Astrocyte of the cerebellum (primary cell): ENCODE data around the gene GAS5.

Source experiments
- DNase-seq: peaks from one replicate; pipeline ENCODE4 v3.0.0-alpha.2; 2011; ENCODE audit warnings: low read depth
- H3K4me3 ChIP-seq: 2 replicates; pipeline ENCODE4 v1.5.1; 2011; ENCODE audit warnings: mild to moderate bottlenecking, low read depth, low read length, moderate library complexity
- CTCF ChIP-seq: IDR thresholded peaks from 2 replicates; pipeline ENCODE4 v1.5.1; 2012; ENCODE audit warnings: low read length, low read depth, moderate library complexity, mild to moderate bottlenecking; ENCODE audit errors: missing control alignments
- in situ Hi-C: cut with HindIII; loops from 2 replicates; pipeline ENCODE4 v1.10.0; 2017; ENCODE audit warnings: low sequenced_read_pairs

The GAS5 gene

GRCh38 chr1:173871091-173871490 lies 3.3 kb upstream of the GAS5 start:
- TF ChIP-seq CTCF, result no peak
- in situ Hi-C loops, result no loop called here
- H3K4me3 ChIP-seq, result no peak overlapping the region
- no peak for DNase-seq

- no peak for TF ChIP-seq CTCF
- H3K4me3 ChIP-seq, result no peak overlapping the region
- in situ Hi-C loops, result no loop called here
- DNase-seq, result no peak
Measured at GRCh38 chr1:173870252-173871075, 2.7 kb upstream of the GAS5 start.

- peak overlapping the region; percentile 77 for H3K4me3 ChIP-seq
- no peak for TF ChIP-seq CTCF
- in situ Hi-C loops, result no loop called here
- DNase-seq, result no peak
Measured at GRCh38 chr1:173869021-173869359, 1.2 kb upstream of the GAS5 start.

GRCh38 chr1:173868266-173869020 lies 654 bp upstream of the GAS5 start, which contains the start of gene ZBTB37:
Gene ZBTB37 (plus strand): TSS chr1:173868380. CDS start chr1:173870226, 1,846 bp downstream.
- no peak for TF ChIP-seq CTCF
- H3K4me3 ChIP-seq, result peak within 1 kb of the TSS; percentile 77
- DNase-seq, result no peak
- in situ Hi-C loops, result no loop called here

GRCh38 chr1:173867141-173867752 lies 542 bp downstream of the GAS5 start:
- peak overlapping the region; percentile 77 for H3K4me3 ChIP-seq
- in situ Hi-C loops, result no loop called here
- no peak for TF ChIP-seq CTCF
- no peak for DNase-seq

GRCh38 chr1:173866413-173867115 lies 1.2 kb downstream of the GAS5 start:
- no peak for DNase-seq
- no peak for TF ChIP-seq CTCF
- H3K4me3 ChIP-seq, result peak overlapping the region; percentile 77
- in situ Hi-C loops, result no loop called here
